Upper lobe of left lung (tissue), 6 donors: ENCODE data around the gene CELA2B. TPM values are rescaled to one million over a fixed set of nuclear protein-coding genes. Genes with fewer than 3 reads are reported as not detected.

Source experiments
- ATAC-seq, 2 donors: fragments of 200-7000 bp; cut with Tn5 transposase; one replicate each; pipeline ENCODE4 v1.9.1; 2022; ENCODE audit warnings: mild to moderate bottlenecking in 2 of 2, moderate library complexity in 2 of 2; ENCODE audit not compliant: low FRiP score in 2 of 2
- DNase-seq, 2 donors: peaks; one replicate each; pipeline ENCODE4 v3.0.0-alpha.2; 2019 to 2020
- H3K27ac ChIP-seq, 4 donors: fragments of 200-600 bp; sonication (generic); one replicate each; pipeline ENCODE4 v1.5.1; 2016 to 2019
- H3K27me3 ChIP-seq, 4 donors: fragments of 200-600 bp; sonication (generic); one replicate each; pipeline ENCODE4 v1.5.1; 2017 to 2019
- H3K36me3 ChIP-seq, 4 donors: fragments of 200-600 bp; sonication (generic); one replicate each; pipeline ENCODE4 v1.5.1; 2016 to 2019
- H3K4me1 ChIP-seq, 4 donors: fragments of 200-600 bp; sonication (generic); one replicate each; pipeline ENCODE4 v1.5.1; 2018 to 2019
- H3K4me3 ChIP-seq, 4 donors: fragments of 200-600 bp; sonication (generic); one replicate each; pipeline ENCODE4 v1.5.1; 2017 to 2019; ENCODE audit warnings: mild to moderate bottlenecking in 2 of 4, moderate library complexity in 1 of 4
- H3K9me3 ChIP-seq, 4 donors: fragments of 200-600 bp; sonication (generic); one replicate each; pipeline ENCODE4 v1.5.1; 2018 to 2019
- CTCF ChIP-seq, 6 experiments: fragments of 450-650 bp in 4 of 6; fragments of 200-600 bp in 2 of 6; sonication (generic) in 2 of 6; IDR thresholded peaks; one replicate each; pipeline ENCODE4 v1.5.1; 2016 to 2019; ENCODE audit warnings: antibody characterized with exemption in 6 of 6
- EP300 ChIP-seq, 4 donors: sonication (generic); formaldehyde crosslinking; IDR thresholded peaks; one replicate each; pipeline ENCODE4 v1.5.1; 2017; ENCODE audit warnings: antibody characterized with exemption in 4 of 4, control low read depth in 2 of 4
- POLR2A ChIP-seq, 4 donors: fragments of 450-650 bp; IDR thresholded peaks; one replicate each; pipeline ENCODE4 v1.5.1; 2016 to 2017; ENCODE audit warnings: antibody characterized with exemption in 4 of 4, mild to moderate bottlenecking in 2 of 4
- POLR2AphosphoS5 ChIP-seq, 2 donors: sonication (generic); formaldehyde crosslinking; IDR thresholded peaks; one replicate each; pipeline ENCODE4 v1.5.1; 2017; ENCODE audit warnings: antibody characterized with exemption in 2 of 2
- WGBS, 2 donors: methylation state at CpG; one replicate each; pipeline ENCODE4 v1.1.5; 2017 to 2018; 5-methylcytosine and 5-hydroxymethylcytosine counted together
- total RNA-seq, 6 donors: library from RNA; depleted of rRNA in 4 of 6; stranded (reverse); fragments of >200 nt in 4 of 6; gene quantifications; one replicate each; pipeline versions ENCODE4 v1.1.0 to v1.2.1, GENCODE V29; 2016 to 2021
- donor health status: DM: no; HTN: no; CAD: no; lungs with moderate emphysema.
- donor health status: DM: no; HTN: yes; CAD: no; lungs with severe emphysema.

CELA2B gene
- total RNA-seq, 6 donors from 2014 or later = 0.91 to 1.8 (median 1.3) TPM; not detected in 3

- no peaks in the 10 kb centered on the region for H3K4me1 ChIP-seq
- no peaks in the 10 kb centered on the region for H3K36me3 ChIP-seq
- no peak for DNase-seq
- H3K27me3 ChIP-seq = no peaks in the 10 kb centered on the region
- no peak for ATAC-seq
- TF ChIP-seq POLR2A (IDR thresholded peaks at IDR 0.05) (no peak), EP300 (IDR thresholded peaks at IDR 0.05) (no peak), POLR2AphosphoS5 (IDR thresholded peaks at IDR 0.05) (no peak), CTCF (IDR thresholded peaks at IDR 0.05) (no peak)
- no peak overlapping the region for H3K4me3 ChIP-seq
- H3K9me3 ChIP-seq = no peaks in the 10 kb centered on the region
- 88 to 91% methylated on average over 4 to 6 of the region's 6 CpGs for WGBS, 2 donors
- no peak overlapping the region for H3K27ac ChIP-seq
Measured at GRCh38 chr1:15451014-15451722, 24.7 kb upstream of the CELA2B start.

- TF ChIP-seq POLR2AphosphoS5 (IDR thresholded peaks at IDR 0.05) (no peak), POLR2A (IDR thresholded peaks at IDR 0.05) (no peak), EP300 (IDR thresholded peaks at IDR 0.05) (no peak), CTCF (IDR thresholded peaks at IDR 0.05) (no peak)
- H3K4me3 ChIP-seq = no peak overlapping the region
- no peak for DNase-seq
- no peaks in the 10 kb centered on the region for H3K9me3 ChIP-seq
- no peaks in the 10 kb centered on the region for H3K4me1 ChIP-seq
- no peaks in the 10 kb centered on the region for H3K27me3 ChIP-seq
- no peak overlapping the region for H3K27ac ChIP-seq
- 83% methylated on average over 1 of the region's 1 CpG; no CpG with 5 or more reads in 1 of the 2 donors for WGBS, 2 donors
- no peaks in the 10 kb centered on the region for H3K36me3 ChIP-seq
- no peak for ATAC-seq
Measured at GRCh38 chr1:15452216-15452615, 23.7 kb upstream of the CELA2B start.

GRCh38 chr1:15452866-15453571, 22.9 kb upstream of the CELA2B start:
- WGBS, 2 donors = 83 to 84% methylated on average over 10 of the region's 10 CpGs
- H3K27ac ChIP-seq = no peak overlapping the region

GRCh38 chr1:15453734-15454133, 22.2 kb upstream of the CELA2B start:
- Histone ChIP-seq H3K4me1 (no peaks in the 10 kb centered on the region), H3K27me3 (no peaks in the 10 kb centered on the region), H3K36me3 (no peaks in the 10 kb centered on the region), H3K4me3 (no peak overlapping the region), H3K9me3 (no peaks in the 10 kb centered on the region), H3K27ac (no peak overlapping the region)
- WGBS, 2 donors = 83 to 89% methylated on average over 9 to 11 of the region's 11 CpGs
- no peak for ATAC-seq
- TF ChIP-seq CTCF (IDR thresholded peaks at IDR 0.05) (no peak), EP300 (IDR thresholded peaks at IDR 0.05) (no peak), POLR2A (IDR thresholded peaks at IDR 0.05) (no peak), POLR2AphosphoS5 (IDR thresholded peaks at IDR 0.05) (no peak)
- DNase-seq = no peak

More at GRCh38 chr1:15452866-15453571, 22.9 kb upstream of the CELA2B start:
- no peaks in the 10 kb centered on the region for H3K36me3 ChIP-seq
- ATAC-seq = no peak
- no peak for TF ChIP-seq CTCF (IDR thresholded peaks at IDR 0.05)
- no peak for TF ChIP-seq POLR2AphosphoS5 (IDR thresholded peaks at IDR 0.05)
- TF ChIP-seq EP300 (IDR thresholded peaks at IDR 0.05) = no peak
- no peak for TF ChIP-seq POLR2A (IDR thresholded peaks at IDR 0.05)
- no peaks in the 10 kb centered on the region for H3K27me3 ChIP-seq
- no peak for DNase-seq
- H3K4me1 ChIP-seq = no peaks in the 10 kb centered on the region
- no peaks in the 10 kb centered on the region for H3K9me3 ChIP-seq
- H3K4me3 ChIP-seq = no peak overlapping the region
